HG03378 (cell line): Measurements from ENCODE around the gene ASPG.

Source experiments
- ATAC-seq: cut with Tn5 transposase; IDR thresholded peaks from one replicate; pipeline ENCODE4 v1.9.1; 2021; ENCODE audit warnings: mild to moderate bottlenecking, moderate library complexity; ENCODE audit not compliant: unreplicated experiment

The ASPG gene

DNA sequence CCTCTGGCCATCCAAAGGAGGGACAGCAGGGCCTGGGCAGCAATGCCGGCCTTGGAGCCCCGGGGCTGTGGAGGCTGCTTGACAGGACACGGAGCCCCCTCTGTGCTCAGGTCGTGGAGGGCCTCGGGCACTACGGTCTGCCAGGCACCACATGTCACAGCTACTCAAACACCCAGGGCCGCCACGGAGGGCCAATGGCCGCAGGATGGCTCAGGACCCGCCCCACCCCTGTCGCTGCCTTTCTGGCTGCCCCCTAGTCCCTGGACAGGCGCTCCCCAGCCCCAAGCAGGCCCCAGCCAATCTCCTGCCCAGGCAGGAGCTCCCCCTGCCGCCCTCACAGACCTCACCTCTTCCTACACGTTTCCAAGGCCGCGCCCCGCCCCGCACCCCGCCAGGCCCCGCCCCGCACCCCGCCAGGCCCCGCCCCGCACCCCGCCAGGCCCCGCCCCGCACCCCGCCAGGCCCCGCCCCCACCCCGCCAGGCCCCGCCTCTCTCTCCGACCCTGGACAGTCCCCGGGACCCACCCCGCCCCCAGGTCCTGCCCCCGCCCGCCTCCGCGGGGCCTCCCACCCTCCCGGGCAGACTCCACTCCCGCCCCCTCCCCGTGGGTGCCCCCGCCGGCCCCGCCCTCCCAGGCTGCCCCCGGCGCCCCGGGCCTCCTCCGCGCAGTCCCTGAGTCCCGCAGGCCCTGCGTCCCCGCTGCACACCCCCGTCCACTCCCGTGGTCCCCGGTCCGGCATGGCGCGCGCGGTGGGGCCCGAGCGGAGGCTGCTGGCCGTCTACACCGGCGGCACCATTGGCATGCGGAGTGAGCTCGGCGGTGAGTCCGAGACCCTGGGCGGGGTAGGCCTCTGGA is at the start of gene ASPG:
Gene ASPG (plus strand): TSS at position 669 of the 857 bp plus-strand sequence. CDS start 71 bp downstream, at position 740.
- no peak for ATAC-seq

DNA sequence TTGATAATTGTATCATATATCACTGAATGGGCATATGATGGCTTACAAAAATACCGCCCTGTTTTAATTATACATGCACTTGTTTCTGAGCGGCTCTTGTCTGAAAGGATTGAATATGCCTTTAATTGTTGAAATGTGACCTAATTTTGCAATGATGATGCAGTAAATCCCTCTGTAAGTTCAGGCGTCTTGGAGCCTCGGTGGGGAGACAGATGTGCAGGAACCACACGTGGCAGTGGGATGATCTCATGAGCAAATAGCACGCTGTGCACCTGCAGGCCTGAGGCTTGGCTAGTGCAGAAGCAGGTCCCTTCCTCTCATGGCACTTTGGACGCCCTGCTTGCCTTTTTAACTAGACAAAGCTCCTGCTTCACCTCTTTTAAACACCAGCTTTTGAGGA is 49.3 kb upstream of the ASPG start:
- no peak for ATAC-seq

DNA sequence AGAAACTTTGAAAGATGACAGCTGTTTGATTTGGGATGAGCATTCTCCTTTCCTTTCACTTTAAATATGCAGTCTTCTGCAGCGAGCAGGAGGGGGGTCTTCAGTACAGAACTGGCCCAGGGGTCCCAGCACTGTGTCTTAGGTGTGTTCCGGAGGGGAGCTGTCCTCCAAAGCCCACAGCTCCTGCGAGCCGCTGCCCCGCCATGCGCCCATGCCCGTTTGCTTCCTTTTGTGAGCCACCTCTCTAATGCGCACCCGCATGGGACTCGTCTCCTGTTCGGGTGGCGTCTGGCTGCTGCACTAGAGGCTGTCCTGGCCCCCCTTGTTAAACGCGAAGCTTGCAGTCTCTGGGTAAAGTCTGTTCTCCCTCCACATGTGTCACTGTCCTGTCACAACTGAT is 48.4 kb upstream of the ASPG start:
- ATAC-seq, result no peak

DNA sequence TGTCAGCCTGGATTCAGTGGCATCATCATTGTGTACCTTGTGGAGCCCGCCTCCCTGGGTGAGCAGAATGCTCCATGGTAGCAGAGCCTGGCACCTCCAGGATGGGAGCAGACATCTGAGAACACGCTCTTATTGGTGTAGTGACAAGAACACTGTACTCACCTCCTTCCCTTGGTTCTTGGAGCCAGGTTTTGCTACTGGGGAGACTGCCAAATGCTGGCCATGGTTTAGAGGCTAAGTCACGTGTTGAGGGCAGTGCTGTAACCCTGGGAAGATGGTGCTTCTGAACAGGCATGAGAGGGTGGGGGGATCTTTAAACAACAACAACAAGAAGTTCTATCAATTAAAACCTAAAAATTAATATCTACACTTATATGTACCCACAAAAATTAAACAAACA is 47.6 kb upstream of the ASPG start:
- ATAC-seq, result no peak

DNA sequence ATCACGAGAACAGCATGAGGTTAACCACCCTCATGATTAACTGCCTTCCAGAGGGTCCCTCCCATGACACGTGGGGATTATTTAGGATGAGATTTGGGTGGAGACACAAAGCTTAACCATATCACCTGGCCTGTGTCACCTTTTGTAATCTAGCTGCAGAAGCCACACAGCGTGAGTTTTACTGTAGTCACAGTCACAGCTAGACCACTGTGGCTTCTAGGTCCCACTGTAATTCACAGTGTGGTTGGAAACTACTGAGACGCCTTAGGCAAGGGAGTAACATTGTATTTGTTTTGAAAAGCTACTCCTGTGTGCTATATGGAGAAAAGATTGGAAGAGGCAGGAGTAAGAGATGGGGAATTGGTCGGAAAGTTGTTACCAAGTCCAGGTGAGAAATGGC is 46.3 kb upstream of the ASPG start:
- no peak for ATAC-seq

DNA sequence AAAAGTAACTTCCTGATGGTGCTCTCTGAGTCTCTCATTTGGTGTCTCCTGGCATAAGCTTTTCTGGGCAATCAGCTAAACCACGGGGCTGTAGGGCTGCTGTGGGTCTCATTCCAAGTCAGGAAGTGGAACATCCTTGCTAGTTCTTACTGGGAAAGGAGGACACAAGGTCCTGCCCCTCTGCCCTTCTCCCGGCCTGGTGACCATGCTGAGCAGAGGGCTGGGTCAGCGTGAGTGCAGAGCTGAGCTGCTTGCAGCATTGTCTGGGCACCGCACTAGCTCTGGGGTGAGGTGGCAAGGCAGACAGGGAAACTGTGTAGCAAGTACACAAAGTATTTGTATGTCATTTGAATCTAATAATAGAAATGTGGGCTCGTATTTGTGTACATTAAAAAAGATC is 45.0 kb upstream of the ASPG start:
- no peak for ATAC-seq

DNA sequence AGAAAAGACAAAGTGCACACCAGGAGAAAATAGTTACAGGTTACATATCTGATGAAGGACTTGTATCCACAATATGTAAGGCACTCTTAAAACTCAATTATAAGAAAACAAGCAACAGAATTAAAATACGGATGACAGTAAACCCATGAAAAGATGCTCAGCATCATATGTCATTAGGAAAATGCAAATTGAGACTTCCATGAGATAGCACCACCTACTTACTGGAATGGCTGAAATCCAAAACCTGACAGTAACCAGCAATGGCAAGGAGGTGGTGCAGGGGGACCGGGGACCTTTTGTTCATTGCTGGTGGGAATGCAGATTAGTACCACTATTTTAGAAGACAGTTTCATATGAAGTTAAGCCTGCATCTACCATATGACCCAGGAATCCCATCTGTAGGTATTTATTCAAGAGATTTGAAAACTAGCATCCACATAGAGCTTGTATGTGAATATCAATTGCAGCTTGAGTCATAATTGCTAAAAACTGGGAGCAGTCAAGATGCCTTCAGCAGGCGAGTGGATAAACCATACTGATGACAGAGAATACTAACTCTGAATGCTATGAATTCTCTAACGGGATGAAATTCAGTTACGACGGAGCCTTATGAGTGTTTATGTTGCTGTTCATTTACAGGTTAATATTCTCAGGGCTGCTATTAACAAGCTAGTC is 43.9 kb upstream of the ASPG start:
- ATAC-seq, result no peak

DNA sequence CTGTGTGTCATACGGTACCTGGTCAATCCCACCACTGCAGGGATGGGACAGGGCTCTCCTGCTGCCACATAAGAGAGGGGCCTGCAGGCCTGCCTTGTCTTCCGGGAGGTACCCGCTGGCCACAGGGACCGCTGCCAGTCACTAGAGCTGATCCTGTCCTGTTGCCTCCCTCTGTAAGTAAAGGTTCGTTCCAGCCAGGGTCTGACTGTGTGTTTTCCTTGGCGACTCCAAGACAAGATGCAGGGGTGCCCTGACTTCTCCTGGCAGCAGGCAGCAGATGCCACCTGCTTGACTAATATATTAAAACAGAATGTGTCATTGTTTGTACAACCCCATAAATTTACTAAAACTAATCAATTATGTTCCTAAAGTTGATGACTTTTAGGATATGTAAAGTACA is 41.5 kb upstream of the ASPG start:
- no peak for ATAC-seq

DNA sequence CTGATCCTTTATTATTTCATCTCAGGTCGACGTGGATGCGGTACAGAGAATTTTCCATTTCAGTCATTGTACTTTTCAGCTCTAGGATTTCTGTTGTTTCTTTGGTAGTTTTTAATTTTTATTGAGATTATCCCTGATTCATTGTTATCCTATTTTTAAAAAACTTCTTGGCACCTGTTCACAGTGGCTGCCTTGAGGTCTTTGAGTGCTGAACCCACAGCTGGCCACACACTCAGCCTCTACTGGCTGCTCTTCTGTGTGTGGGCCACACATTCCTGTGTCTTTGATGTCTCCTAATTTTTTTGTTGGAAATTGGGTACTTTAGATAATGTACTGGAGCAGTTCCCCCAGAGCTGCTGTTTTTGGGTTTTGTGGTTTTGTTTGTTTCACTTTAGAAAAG is 37.7 kb upstream of the ASPG start:
- ATAC-seq, result no peak

DNA sequence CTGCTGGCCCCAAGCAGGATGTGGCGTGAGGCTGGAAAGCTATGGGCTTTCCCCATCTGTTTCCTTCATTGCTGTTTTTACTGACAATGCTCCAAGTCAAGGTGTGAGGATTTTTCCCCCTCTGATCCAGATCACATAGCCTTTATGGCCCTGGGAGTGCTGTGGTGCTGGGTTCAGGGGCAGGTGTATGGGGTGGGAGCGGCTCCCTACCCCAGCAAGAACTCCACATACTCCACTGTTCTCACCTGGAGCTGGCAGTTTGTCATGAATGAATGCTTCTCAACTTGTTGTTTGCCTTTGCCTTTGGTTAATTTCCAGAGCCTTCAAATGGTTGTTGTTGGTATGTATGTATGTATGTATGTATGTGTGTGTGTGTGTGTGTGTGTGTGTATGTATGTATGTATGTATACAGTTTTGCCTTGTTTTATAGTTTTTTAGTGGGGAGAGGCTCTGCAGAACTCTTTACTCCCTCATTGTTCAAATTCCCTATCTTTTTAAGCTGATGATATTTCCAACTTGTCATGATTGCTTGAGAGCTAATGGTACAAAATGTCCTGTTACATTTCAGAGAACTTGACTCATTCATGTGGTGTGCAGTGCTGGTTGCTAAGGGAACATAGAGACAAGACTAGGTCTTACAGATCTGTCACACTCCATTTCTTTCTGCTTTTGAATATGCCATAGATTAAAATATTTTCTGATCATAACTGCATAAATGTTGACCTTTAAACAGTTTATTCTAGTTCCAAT is 36.6 kb upstream of the ASPG start:
- no peak for ATAC-seq

DNA sequence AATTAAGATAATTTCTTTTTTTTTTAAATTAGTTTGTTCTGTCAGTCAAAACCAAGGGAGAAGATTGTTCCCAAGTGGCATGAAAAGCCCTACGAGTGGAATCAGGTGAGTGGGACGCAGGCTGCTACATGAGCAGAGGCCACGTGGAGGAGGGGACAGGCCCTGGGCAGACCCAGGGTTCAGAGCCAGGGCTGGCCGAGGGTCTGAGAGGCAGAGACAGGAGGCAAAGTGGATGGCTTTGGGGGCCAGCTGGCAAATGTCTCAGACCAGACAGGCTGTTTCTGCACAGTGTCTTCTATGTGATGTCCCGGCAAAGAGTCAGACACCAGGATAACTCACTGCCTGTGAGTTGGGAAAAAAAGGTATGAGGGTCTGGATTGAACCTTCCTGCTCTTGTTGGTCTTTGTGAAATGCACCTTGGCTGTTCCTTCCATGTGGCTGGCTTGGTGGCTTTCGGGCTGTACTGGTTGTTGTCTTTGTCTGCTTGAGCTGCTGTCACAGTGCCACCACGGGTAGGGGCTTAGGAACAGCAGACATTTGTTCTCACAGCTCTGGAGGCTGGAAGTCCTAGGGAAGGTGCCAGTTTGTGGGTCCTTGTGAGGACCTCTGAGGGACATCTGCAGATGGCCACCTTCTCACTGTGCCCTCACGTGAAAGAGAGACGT is 35.8 kb upstream of the ASPG start:
- ATAC-seq, result no peak

DNA sequence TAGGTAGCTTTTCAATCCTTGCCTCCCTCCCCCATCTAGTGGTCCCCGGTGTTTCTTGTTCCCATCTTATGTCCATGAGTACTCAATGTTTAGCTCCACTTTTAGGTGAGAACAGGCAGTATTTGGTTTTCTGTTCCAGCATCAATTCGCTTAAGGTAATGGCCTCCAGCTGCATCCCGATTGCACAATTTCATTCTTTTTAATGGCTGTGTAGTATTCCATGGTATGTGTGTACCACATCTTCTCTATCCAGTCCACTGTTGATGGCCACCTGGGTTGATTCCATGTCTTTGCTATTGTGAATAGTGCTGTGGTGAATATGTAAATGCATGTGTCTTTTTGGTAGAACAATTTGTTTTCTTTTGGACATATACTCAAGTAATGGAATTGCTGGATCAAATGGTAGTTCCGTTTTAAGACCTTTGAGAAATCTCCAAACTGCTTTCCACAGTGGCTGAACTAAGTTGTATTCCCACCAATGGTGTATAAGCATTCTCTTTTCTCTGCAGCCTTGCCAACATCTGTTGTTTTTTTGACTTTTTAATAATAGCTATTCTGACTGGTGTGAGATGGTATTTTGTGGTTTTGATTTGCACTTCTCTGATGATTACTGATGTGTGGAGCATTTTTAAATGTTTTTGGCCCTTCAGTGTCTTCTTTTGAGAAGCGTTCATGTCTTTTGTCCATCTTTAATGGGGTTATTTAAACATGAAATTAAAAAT is 34.2 kb upstream of the ASPG start:
- ATAC-seq, result no peak

DNA sequence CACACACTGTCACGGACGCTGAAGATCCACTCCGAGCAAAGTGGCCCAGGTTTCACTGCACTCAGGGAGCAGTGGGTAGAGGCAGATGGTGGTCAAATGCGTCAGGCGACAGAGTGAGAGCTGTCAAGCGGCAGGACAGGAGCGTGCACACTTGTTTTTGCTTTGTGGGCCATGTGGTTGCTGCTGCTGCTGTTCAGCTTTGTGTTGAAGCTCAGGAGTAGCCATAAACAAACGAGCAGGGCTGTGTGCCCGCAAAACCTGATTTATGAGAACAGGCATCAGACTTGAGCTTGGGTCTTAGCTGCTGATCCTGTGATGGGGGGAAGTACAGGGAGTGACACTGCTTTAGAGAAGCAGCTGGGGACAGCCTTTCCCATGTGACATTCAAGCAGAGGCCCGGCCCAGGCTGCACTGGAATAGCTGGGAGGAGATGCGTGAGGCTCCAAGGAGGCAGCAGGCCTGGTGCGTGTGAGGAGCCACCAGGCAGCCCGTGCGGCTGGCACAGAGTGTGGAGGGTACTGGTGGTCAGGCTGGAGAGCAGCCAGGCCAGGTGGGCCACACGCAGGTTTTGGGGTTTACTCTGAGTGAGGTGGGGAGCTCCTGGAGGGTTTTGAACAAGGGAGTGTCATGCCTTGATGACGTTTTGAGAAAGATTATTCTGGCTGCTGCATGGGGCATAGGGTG is 31.1 kb upstream of the ASPG start:
- ATAC-seq, result no peak

DNA sequence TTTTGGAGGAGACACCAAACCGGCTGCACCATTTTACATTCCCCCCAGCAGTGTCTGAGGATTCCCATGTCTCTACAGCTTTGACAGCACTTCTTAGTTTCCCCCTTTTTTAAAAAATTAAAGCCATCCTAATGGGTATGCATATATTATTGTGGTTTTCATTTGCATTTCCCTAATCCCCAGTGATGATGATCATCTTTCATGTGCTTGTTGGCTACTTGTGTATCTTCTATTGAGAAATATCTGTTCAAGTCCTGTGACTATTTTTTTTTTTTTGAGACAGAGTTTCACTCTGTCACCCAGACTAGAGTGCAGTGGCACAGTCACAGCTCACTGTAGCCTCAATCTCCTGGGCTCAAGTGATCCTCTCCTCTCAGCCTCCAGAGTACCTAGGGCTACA is 23.2 kb upstream of the ASPG start:
- no peak for ATAC-seq

DNA sequence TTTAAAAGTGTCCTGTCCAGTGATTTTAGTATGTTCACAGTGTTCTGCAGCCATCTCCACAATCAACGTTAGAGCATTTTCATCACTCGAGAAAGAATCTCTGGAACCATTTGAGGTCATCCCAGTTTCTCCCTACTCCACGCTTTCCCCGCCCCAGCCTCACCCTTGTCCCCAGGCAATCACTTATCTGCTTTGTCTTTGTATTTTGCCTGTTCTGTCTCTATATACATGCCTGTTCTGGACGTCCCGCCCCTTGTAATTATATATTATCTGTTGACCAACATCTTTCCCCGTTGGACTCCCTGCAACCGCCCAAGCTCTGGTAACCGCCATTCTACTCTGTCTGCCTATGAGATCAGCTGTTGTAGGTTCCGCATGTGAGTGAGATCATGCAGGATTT is 21.5 kb upstream of the ASPG start:
- no peak for ATAC-seq

DNA sequence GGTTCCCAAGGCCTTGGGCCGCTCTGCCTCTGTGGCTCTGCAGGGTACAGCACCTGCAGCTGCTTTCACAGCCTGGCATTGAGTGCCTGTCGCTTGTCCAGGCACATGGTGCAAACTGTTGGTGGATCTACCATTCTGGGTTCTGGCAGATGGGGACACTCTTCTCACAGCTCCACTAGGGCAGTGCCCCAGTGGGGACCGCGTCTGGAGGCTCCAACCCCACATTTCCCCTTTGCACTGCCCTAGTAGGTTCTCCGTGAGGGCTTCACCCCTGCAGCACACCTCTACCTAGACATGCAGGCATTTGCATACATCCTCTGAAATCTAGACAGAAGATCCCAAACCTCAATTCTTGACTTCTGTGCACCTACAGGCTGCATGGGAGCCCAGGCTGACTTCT is 19.2 kb upstream of the ASPG start:
- ATAC-seq, result no peak

DNA sequence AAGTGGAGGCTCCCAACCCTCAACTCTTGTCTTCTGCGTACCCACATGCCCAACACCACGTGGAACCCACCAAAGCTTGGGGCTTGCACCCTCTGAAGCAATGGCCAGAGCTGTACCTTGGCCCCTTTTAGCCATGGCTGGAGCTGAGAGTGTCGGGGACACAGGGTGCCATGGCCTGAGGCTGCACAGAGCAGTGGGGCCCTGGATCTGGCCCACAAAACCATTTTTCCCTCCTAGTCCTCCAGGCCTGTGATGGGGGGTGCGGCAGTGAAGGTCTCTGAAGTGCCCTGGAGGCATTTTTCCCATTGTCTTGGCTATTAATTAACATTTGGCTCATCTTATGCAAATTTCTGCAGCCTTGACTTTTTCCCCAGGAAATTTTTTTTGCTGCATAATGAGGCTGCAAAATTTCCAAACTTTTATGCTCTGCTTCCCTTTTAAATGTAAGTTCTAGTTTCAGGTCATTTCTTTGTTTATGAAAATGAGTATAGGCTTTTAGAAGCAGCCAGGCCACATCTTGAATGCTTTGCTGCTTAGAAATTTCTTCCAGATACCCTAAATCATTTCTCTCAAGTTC is 18.7 kb upstream of the ASPG start:
- no peak for ATAC-seq

DNA sequence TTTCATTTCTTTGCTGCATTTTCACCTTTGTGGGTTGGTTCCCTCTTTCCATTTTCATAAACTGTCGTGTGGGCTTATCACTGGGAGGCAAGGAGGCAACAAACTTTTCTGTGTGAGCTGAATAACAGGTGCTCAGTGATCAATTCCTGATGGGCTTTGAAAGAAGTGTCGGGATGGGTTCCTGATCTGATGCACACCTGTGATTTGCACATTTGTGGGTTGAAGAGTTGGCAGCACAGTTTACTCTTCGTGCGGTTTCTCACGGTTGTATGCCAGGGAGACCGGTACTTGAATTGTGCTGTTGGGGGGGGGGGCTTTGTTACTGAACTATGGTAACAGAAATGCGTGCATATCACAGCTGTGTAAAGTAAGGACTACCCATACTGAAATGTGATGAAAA is 16.0 kb upstream of the ASPG start:
- ATAC-seq, result no peak

DNA sequence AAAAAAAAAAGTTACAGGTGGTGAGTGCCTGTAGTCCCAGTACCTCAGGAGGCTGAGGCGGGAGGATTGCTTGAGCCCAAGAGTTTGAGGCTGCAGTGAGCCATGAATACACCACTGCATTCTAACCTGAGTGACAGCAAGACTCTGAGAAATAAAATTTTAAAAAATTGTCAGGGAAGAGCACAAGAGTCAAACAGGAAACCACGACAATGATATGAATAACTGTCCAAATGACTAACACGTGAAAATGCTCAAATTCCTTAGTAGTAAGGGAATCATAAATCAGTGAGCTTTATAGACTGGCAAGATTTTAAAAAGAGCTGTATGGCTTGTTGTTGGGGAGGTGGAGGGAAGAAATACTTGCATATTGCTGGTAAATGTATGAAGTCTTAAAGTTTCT is 12.9 kb upstream of the ASPG start:
- no peak for ATAC-seq

DNA sequence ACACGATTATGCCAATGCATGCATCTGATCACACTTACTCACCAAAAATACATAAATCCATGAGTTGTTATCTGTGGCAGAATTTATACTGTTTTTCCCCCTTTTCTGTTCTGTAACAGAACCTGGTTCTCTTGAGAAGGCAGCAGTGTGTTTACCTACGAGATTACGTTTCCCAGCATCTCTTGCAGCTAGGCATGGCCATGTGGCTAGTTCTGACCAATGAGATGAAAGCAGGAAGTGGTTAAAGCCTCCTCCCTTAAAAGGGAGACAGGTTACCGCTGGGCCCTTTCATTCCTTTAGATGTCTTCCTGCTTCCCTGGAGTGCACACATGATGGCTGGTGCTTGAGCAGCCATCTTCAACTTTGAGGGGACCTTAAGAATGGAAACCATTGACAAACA is 11.7 kb upstream of the ASPG start:
- ATAC-seq, result no peak
